Activated CD4-positive, alpha-beta memory T cell treated with anti-CD3 and anti-CD28 coated beads, Interleukin-2, amount 10 ng/mL, durations not matched to agents 7 days and 5 days (primary cell): ENCODE results near the gene CX3CR1. TPM values are rescaled to one million over a fixed set of nuclear protein-coding genes. Genes with fewer than 3 reads are reported as not detected.
"Not testable (repeated sequence)": the region's sequence is repeated elsewhere in the genome, so short reads cannot be mapped to it uniquely, and the experiment has no call there.

Source experiments
- CTCF ChIA-PET: fragments of 350-600 bp; sonication (Branson Sonifier 250); formaldehyde crosslinking; loops from one replicate; lab custom pipeline; 2021; ENCODE audit warnings: antibody characterized with exemption, inconsistent platforms; lab: Charles Lee
- POLR2A ChIA-PET: fragments of 350-600 bp; sonication (Branson Sonifier 250); formaldehyde crosslinking; loops from one replicate; lab custom pipeline; 2021; ENCODE audit warnings: antibody characterized with exemption; lab: Charles Lee
- DNase-seq: peaks from one replicate; pipeline ENCODE4 v3.0.0-alpha.2; 2020
- H3K27ac Mint-ChIP-seq: one replicate; pipeline ENCODE4 v1.8.0; 2021; ENCODE audit warnings: mild to moderate bottlenecking, mixed read lengths
- H3K27me3 Mint-ChIP-seq: one replicate; pipeline ENCODE4 v1.8.0; 2021; ENCODE audit warnings: mixed read lengths
- H3K36me3 Mint-ChIP-seq: one replicate; pipeline ENCODE4 v1.8.0; 2021; ENCODE audit warnings: low read depth, mixed read lengths
- H3K4me1 Mint-ChIP-seq: one replicate; pipeline ENCODE4 v1.8.0; 2021; ENCODE audit warnings: mixed read lengths
- H3K4me3 Mint-ChIP-seq: one replicate; pipeline ENCODE4 v1.8.0; 2021; ENCODE audit warnings: mild to moderate bottlenecking, mixed read lengths
- H3K9me3 Mint-ChIP-seq: one replicate; pipeline ENCODE4 v1.8.0; 2021; ENCODE audit warnings: mixed read lengths
- total RNA-seq, 2 experiments: library from RNA; stranded (reverse); gene quantifications; one replicate each; pipeline ENCODE4 v1.2.3, GENCODE V29; 2021

CX3CR1 gene
- 1 to 10 TPM; 5.5 to 6.2 TPM for total RNA-seq

- Mint-ChIP-seq H3K27me3 (peaks cover 11% of the 10 kb centered on the region), H3K9me3 (no peaks in the 10 kb centered on the region), H3K4me3 (peak within 1 kb of the TSS; percentile 50), H3K27ac (no peak within 1 kb of the TSS), H3K36me3 (peaks cover 5% of the 10 kb centered on the region), H3K4me1 (peaks cover 86% of the 10 kb centered on the region)
- ChIA-PET POLR2A (interaction anchor here (1.6 to 4.9 kb wide), 2 partner anchors 11 to 142 kb away, joined by 3 to 27 read pairs; no protein-coding TSS in a partner anchor), CTCF (interaction anchor here (0.7 to 16.9 kb wide), 8 partner anchors 9 to 90 kb away, joined by 3 to 230 read pairs (median 5); partner anchors contain the start of gene XIRP1)
- DNase-seq = no peak
Measured at GRCh38 chr3:39279745-39280517, at the start of gene CX3CR1. CX3CR1 (minus strand) TSS chr3:39280036; CDS start chr3:39266509, 13,527 bp downstream.

GRCh38 chr3:39329493-39329892 is 49.7 kb upstream of the CX3CR1 start, which contains the start of gene CCR8:
CCR8 (plus strand) TSS chr3:39329709; CDS start chr3:39332332, 2,623 bp downstream.
- H3K4me3 Mint-ChIP-seq = peak within 1 kb of the TSS; percentile 68
- peak within 1 kb of the TSS; percentile 60 for H3K27ac Mint-ChIP-seq
- ChIA-PET POLR2A (interaction anchor here (1.3 kb wide), 1 partner anchor 37 kb away, joined by 4 read pairs; no protein-coding TSS in a partner anchor), CTCF (interaction anchor here (0.6 kb wide), 1 partner anchor 38 kb away, joined by 3 read pairs; no protein-coding TSS in a partner anchor)
- H3K27me3 Mint-ChIP-seq = no peaks in the 10 kb centered on the region
- peaks cover 81% of the 10 kb centered on the region for H3K4me1 Mint-ChIP-seq
- DNase-seq = no peak
- peaks cover 25% of the 10 kb centered on the region for H3K36me3 Mint-ChIP-seq
- H3K9me3 Mint-ChIP-seq = peaks cover 4% of the 10 kb centered on the region

GRCh38 chr3:39327746-39328349 is 48.0 kb upstream of the CX3CR1 start:
- no peaks in the 10 kb centered on the region for H3K27me3 Mint-ChIP-seq
- POLR2A ChIA-PET = interaction anchor here (2.1 kb wide), 1 partner anchor 34 kb away, joined by 6 read pairs; no protein-coding TSS in a partner anchor
- peaks cover 20% of the 10 kb centered on the region for H3K36me3 Mint-ChIP-seq

DNA sequence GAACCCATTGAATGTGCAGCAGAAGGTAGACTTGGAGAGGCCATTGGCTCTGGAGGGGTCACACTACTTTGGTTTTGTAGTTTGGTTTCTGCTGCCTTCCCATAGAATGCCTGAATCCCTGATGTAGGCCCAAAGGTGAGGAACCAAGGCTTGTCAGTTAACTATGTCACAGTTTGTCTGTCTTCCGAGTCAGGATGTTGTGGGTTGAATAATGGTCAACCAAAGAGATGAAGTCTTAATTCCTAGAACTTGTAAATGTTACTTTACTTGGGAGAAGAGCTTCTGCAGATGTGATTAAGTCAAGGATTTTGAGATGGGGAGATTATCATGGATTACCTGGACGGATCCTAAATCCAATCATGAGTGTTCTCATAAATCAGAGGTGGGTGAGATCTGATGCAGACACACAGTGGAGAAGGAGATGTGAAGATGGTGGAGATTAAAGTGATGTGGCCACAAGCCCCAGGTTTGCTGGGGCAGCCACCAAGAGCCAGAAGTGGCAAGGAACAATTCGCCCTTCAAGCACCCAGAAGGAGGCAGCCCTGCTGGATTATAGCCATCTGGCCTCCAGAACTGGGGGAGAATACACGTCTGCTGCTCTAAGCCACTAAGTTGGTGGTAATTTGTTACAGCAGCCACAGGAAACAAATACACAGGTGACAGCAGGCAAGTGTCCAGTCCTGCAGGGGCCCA is 47.4 kb upstream of the CX3CR1 start:
- Mint-ChIP-seq H3K4me1 (peaks cover 82% of the 10 kb centered on the region), H3K4me3 (peak overlapping the region; percentile 16), H3K9me3 (no peaks in the 10 kb centered on the region), H3K36me3 (peaks cover 17% of the 10 kb centered on the region), H3K27me3 (no peaks in the 10 kb centered on the region), H3K27ac (peak overlapping the region; percentile 60)
- ChIA-PET POLR2A (interaction anchor here (2.1 kb wide), 1 partner anchor 34 kb away, joined by 6 read pairs; no protein-coding TSS in a partner anchor), CTCF (interaction anchor here (1.1 to 1.9 kb wide), 2 partner anchors 35 to 37 kb away, joined by 4 read pairs; no protein-coding TSS in a partner anchor)
- peak; percentile 30 for DNase-seq

More at GRCh38 chr3:39327746-39328349, 48.0 kb upstream of the CX3CR1 start:
- Mint-ChIP-seq H3K4me1 (peaks cover 83% of the 10 kb centered on the region), H3K9me3 (no peaks in the 10 kb centered on the region), H3K4me3 (no peak overlapping the region), H3K27ac (peak overlapping the region; percentile 60)
- CTCF ChIA-PET = interaction anchor here (1.1 to 1.9 kb wide), 2 partner anchors 36 to 37 kb away, joined by 4 read pairs; no protein-coding TSS in a partner anchor
- no peak for DNase-seq

GRCh38 chr3:39325236-39325635 is 45.4 kb upstream of the CX3CR1 start:
- Mint-ChIP-seq H3K36me3 (peaks cover 28% of the 10 kb centered on the region), H3K4me3 (no peak overlapping the region), H3K9me3 (no peaks in the 10 kb centered on the region), H3K27ac (peak overlapping the region; percentile 14), H3K27me3 (no peaks in the 10 kb centered on the region), H3K4me1 (peaks cover 88% of the 10 kb centered on the region)
- ChIA-PET CTCF (no interaction called here), POLR2A (interaction anchor here (1.6 kb wide), 1 partner anchor 36 kb away, joined by 5 read pairs; no protein-coding TSS in a partner anchor)
- DNase-seq = no peak

GRCh38 chr3:39323494-39323893 is 43.7 kb upstream of the CX3CR1 start:
- DNase-seq = no peak
- peaks cover 80% of the 10 kb centered on the region for H3K4me1 Mint-ChIP-seq
- H3K36me3 Mint-ChIP-seq = peaks cover 31% of the 10 kb centered on the region
- ChIA-PET POLR2A (no interaction called here), CTCF (interaction anchor here (1.0 to 1.6 kb wide), 2 partner anchors 31 to 802 kb away, joined by 3 read pairs; no protein-coding TSS in a partner anchor)
- H3K27ac Mint-ChIP-seq = peak overlapping the region; percentile 54
- no peak overlapping the region for H3K4me3 Mint-ChIP-seq
- no peaks in the 10 kb centered on the region for H3K9me3 Mint-ChIP-seq
- H3K27me3 Mint-ChIP-seq = peaks cover 3% of the 10 kb centered on the region

GRCh38 chr3:39322936-39323335 is 43.1 kb upstream of the CX3CR1 start:
- peaks cover 27% of the 10 kb centered on the region for H3K36me3 Mint-ChIP-seq
- CTCF ChIA-PET = interaction anchor here (1.0 to 3.2 kb wide), 3 partner anchors 31 to 802 kb away, joined by 3 to 9 read pairs (median 3); no protein-coding TSS in a partner anchor
- H3K27ac Mint-ChIP-seq = peak overlapping the region; percentile 45
- DNase-seq = no peak
- H3K4me1 Mint-ChIP-seq = peaks cover 75% of the 10 kb centered on the region
- H3K4me3 Mint-ChIP-seq = no peak overlapping the region
- H3K27me3 Mint-ChIP-seq = peaks cover 3% of the 10 kb centered on the region
- no peaks in the 10 kb centered on the region for H3K9me3 Mint-ChIP-seq
- POLR2A ChIA-PET = interaction anchor here (1.1 kb wide), 1 partner anchor 25 kb away, joined by 3 read pairs; no protein-coding TSS in a partner anchor

- H3K27me3 Mint-ChIP-seq, H3K4me3 Mint-ChIP-seq, DNase-seq, H3K9me3 Mint-ChIP-seq: not testable (repeated sequence)
- ChIA-PET POLR2A (interaction anchor here (0.9 to 1.3 kb wide), 3 partner anchors 26 to 66 kb away, joined by 3 read pairs; no protein-coding TSS in a partner anchor), CTCF (interaction anchor here (1.0 to 3.2 kb wide), 3 partner anchors 30 to 801 kb away, joined by 3 to 9 read pairs (median 5); no protein-coding TSS in a partner anchor)
- Mint-ChIP-seq H3K27ac (peak overlapping the region; percentile 62), H3K36me3 (peaks cover 29% of the 10 kb centered on the region), H3K4me1 (peaks cover 69% of the 10 kb centered on the region)
Measured at GRCh38 chr3:39322209-39322715, 42.4 kb upstream of the CX3CR1 start.

- POLR2A ChIA-PET = interaction anchor here (0.9 to 1.3 kb wide), 2 partner anchors 40 to 67 kb away, joined by 3 read pairs; no protein-coding TSS in a partner anchor
- peak; percentile 39 for DNase-seq
Measured at GRCh38 chr3:39321574-39321983, 41.7 kb upstream of the CX3CR1 start.

DNA sequence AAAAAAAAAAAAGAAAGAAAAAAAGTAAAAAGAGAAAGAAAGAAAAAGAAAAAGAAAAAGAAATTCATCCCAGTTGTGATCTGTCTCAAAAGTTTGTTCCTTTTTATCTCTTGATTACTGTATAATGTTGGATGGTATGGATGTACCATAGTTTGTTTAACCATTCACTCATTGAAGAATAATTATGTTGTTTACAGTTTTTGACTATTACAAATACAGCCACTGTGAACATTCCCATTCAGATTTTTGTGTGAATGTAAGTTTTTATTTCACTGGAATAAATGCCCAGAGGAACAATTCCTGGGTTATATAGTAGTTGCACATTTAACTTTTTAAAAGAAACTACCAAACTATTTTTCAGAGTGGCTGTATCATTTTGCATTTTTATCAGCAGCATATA is 39.4 kb upstream of the CX3CR1 start:
- ChIA-PET CTCF (interaction anchor here (0.8 to 1.4 kb wide), 4 partner anchors 17 to 59 kb away, joined by 3 to 5 read pairs (median 4); no protein-coding TSS in a partner anchor), POLR2A (no interaction called here)
- Mint-ChIP-seq H3K4me1 (peaks cover 60% of the 10 kb centered on the region), H3K4me3 (no peak overlapping the region), H3K36me3 (peaks cover 34% of the 10 kb centered on the region), H3K27me3 (peaks cover 3% of the 10 kb centered on the region), H3K9me3 (peaks cover 11% of the 10 kb centered on the region), H3K27ac (no peak overlapping the region)
- DNase-seq = no peak

More at GRCh38 chr3:39321574-39321983, 41.7 kb upstream of the CX3CR1 start:
- peaks cover 28% of the 10 kb centered on the region for H3K36me3 Mint-ChIP-seq
- H3K27me3 Mint-ChIP-seq, H3K4me3 Mint-ChIP-seq, H3K9me3 Mint-ChIP-seq: not testable (repeated sequence)
- CTCF ChIA-PET = interaction anchor here (1.0 to 3.2 kb wide), 2 partner anchors 30 to 33 kb away, joined by 5 to 9 read pairs; no protein-coding TSS in a partner anchor
- peak overlapping the region; percentile 62 for H3K27ac Mint-ChIP-seq
- H3K4me1 Mint-ChIP-seq = peaks cover 64% of the 10 kb centered on the region

DNA sequence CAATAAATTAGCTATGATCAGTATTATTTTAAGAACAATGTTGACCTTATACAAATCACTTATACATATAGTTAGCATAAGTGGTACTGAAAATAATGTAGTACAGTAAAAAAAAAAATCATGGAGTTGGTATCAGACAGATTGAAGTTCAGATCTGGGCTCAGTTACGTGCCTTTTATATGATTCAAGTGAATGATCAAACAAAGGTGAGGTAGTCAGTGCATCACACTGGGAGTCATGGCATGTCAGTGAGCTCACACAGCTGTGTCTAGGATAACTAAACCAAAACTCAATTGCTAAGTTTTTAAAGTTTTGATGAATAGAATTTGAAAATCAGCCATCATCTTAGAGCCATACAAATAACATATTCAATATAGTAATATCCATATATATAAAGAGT is 38.5 kb upstream of the CX3CR1 start:
- peaks cover 16% of the 10 kb centered on the region for H3K9me3 Mint-ChIP-seq
- peaks cover 37% of the 10 kb centered on the region for H3K36me3 Mint-ChIP-seq
- DNase-seq = no peak
- peaks cover 4% of the 10 kb centered on the region for H3K27me3 Mint-ChIP-seq
- H3K27ac Mint-ChIP-seq = no peak overlapping the region
- POLR2A ChIA-PET = no interaction called here
- peaks cover 55% of the 10 kb centered on the region for H3K4me1 Mint-ChIP-seq
- H3K4me3 Mint-ChIP-seq = no peak overlapping the region
- CTCF ChIA-PET = interaction anchor here (0.7 to 1.4 kb wide), 6 partner anchors 18 to 60 kb away, joined by 3 to 5 read pairs (median 3); no protein-coding TSS in a partner anchor
